H1 (cell line): ENCODE measurements around the gene BBS9. TPM values are rescaled to one million over a fixed set of nuclear protein-coding genes. Genes with fewer than 3 reads are reported as not detected.

ENCODE experiments used
- CTCF ChIA-PET: fragments of 300-600 bp; sonication (Branson Sonifier 250); formaldehyde crosslinking; loops from one replicate; lab custom pipeline; 2021; ENCODE audit not compliant: partially characterized antibody; lab: Charles Lee
- POLR2A ChIA-PET: fragments of 300-600 bp; sonication (Branson Sonifier 250); formaldehyde crosslinking; loops from one replicate; lab custom pipeline; 2021; ENCODE audit warnings: inconsistent platforms; ENCODE audit not compliant: partially characterized antibody; lab: Charles Lee
- DNase-seq, 2 experiments: peaks; one replicate each; pipeline versions ENCODE4 v3.0.0 to v3.0.0-alpha.2; 2010 to 2022; ENCODE audit warnings: low spot score in 2 of 2, low read depth in 1 of 2, mixed read lengths in 1 of 2
- FAIRE-seq: peaks from 2 replicates; lab custom pipeline; 2011; peaks lifted over from hg19 to GRCh38; lab: Jason Lieb, UNC
- H2AFZ ChIP-seq: 2 replicates; pipeline ENCODE4 v1.8.1; 2012; ENCODE audit warnings: low read length, inconsistent platforms
- H2AK5ac ChIP-seq: 2 replicates; pipeline ENCODE4 v1.6.1; 2013; ENCODE audit warnings: low read depth, low read length
- H2BK120ac ChIP-seq: replicated peaks from 2 replicates; pipeline ENCODE3; 2013; ENCODE audit warnings: low read depth, low read length, inconsistent platforms
- H2BK12ac ChIP-seq: 2 replicates; pipeline ENCODE4 v1.6.1; 2013; ENCODE audit warnings: low read depth, low read length
- H2BK15ac ChIP-seq: 2 replicates; pipeline ENCODE4 v1.6.1; 2013; ENCODE audit warnings: low read length
- H2BK20ac ChIP-seq: 2 replicates; pipeline ENCODE4 v1.6.1; 2013; ENCODE audit warnings: low read length
- H2BK5ac ChIP-seq: 2 replicates; pipeline ENCODE4 v1.6.1; 2013; ENCODE audit warnings: low read depth, low read length
- H3K14ac ChIP-seq: 2 replicates; pipeline ENCODE4 v1.6.1; 2013; ENCODE audit warnings: inconsistent platforms; ENCODE audit not compliant: insufficient read length
- H3K18ac ChIP-seq: 2 replicates; pipeline ENCODE4 v1.6.1; 2013; ENCODE audit warnings: low read length; ENCODE audit errors: extremely low read depth
- H3K23ac ChIP-seq: 2 replicates; pipeline ENCODE4 v1.6.1; 2013; ENCODE audit warnings: inconsistent platforms; ENCODE audit not compliant: insufficient read length
- H3K23me2 ChIP-seq: 2 replicates; pipeline ENCODE4 v1.6.1; 2013; ENCODE audit warnings: low read depth, low read length
- H3K27ac ChIP-seq: 2 replicates; pipeline ENCODE4 v1.6.1; 2011; ENCODE audit warnings: low read depth, low read length, inconsistent platforms
- H3K27me3 ChIP-seq, 4 experiments: replicated peaks in 1 of 4; 1 replicate in 1 of 4; 2 replicates in 3 of 4; pipeline versions ENCODE4 v1.6.1 to v1.8.1; 2011 to 2013; ENCODE audit warnings: low read length in 3 of 4, mild to moderate bottlenecking in 3 of 4, inconsistent platforms in 2 of 4, mixed read lengths in 2 of 4, moderate library complexity in 1 of 4; ENCODE audit not compliant: control insufficient read depth in 3 of 4, insufficient read depth in 3 of 4; ENCODE audit errors: extremely low read depth in 1 of 4
- H3K36me3 ChIP-seq, 4 experiments: 2 replicates each; pipeline versions ENCODE4 v1.6.1 to v1.8.1; 2011 to 2013; ENCODE audit warnings: mild to moderate bottlenecking in 4 of 4, low read length in 3 of 4, moderate library complexity in 2 of 4, control low read depth in 1 of 4, inconsistent platforms in 1 of 4; ENCODE audit not compliant: insufficient read depth in 4 of 4, control insufficient read depth in 2 of 4
- H3K4ac ChIP-seq: replicated peaks from 2 replicates; pipeline ENCODE3; 2013; ENCODE audit warnings: low read length, low read depth, mixed read lengths, inconsistent platforms; ENCODE audit not compliant: insufficient read length
- H3K4me1 ChIP-seq, 4 experiments: replicated peaks in 1 of 4; 1 replicate in 1 of 4; 2 replicates in 3 of 4; pipeline versions ENCODE4 v1.6.1 to v1.8.1; 2011 to 2013; ENCODE audit warnings: low read length in 3 of 4, inconsistent platforms in 2 of 4, mixed read lengths in 1 of 4; ENCODE audit not compliant: insufficient read depth in 4 of 4, control insufficient read depth in 3 of 4
- H3K4me2 ChIP-seq, 2 experiments: 2 replicates each; pipeline versions ENCODE4 v1.6.1 to v1.8.1; 2011 to 2013; ENCODE audit warnings: low read depth in 2 of 2, low read length in 2 of 2, control low read depth in 1 of 2, inconsistent platforms in 1 of 2, mild to moderate bottlenecking in 1 of 2; ENCODE audit not compliant: insufficient read depth in 1 of 2
- H3K4me3 ChIP-seq, 4 experiments: fragments of 200-600, 300-600 bp in 1 of 4; sonication (generic), shearing (Covaris generic), sonication (Bioruptor Twin) in 1 of 4; 2 replicates each; pipeline versions ENCODE4 v1.5.1 to v1.8.1; 2011 to 2016; ENCODE audit warnings: low read length in 4 of 4, low read depth in 3 of 4, control low read depth in 2 of 4, inconsistent platforms in 2 of 4, mild to moderate bottlenecking in 2 of 4, mixed read lengths in 1 of 4, moderate library complexity in 1 of 4; ENCODE audit not compliant: insufficient read depth in 2 of 4; ENCODE audit errors: extremely low read depth in 1 of 4
- H3K56ac ChIP-seq: replicated peaks from 2 replicates; pipeline ENCODE3; 2013; ENCODE audit warnings: low read depth, mild to moderate bottlenecking, mixed read lengths, low read length, inconsistent platforms; ENCODE audit not compliant: insufficient read length
- H3K79me1 ChIP-seq: 2 replicates; pipeline ENCODE4 v1.6.1; 2013; ENCODE audit warnings: low read depth, low read length, control low read depth
- H3K79me2 ChIP-seq, 2 experiments: 2 replicates each; pipeline versions ENCODE4 v1.6.1 to v1.8.1; 2012 to 2013; ENCODE audit warnings: low read length in 2 of 2, mild to moderate bottlenecking in 2 of 2, inconsistent platforms in 1 of 2; ENCODE audit not compliant: insufficient read depth in 2 of 2, control insufficient read depth in 1 of 2
- H3K9ac ChIP-seq, 4 experiments: replicated peaks in 1 of 4; 1 replicate in 1 of 4; 2 replicates in 3 of 4; pipeline versions ENCODE4 v1.6.1 to v1.8.1; 2011 to 2013; ENCODE audit warnings: low read depth in 3 of 4, low read length in 3 of 4, control low read depth in 2 of 4, mild to moderate bottlenecking in 2 of 4, moderate library complexity in 2 of 4, inconsistent platforms in 1 of 4; ENCODE audit errors: extremely low read depth in 1 of 4
- H3K9me3 ChIP-seq, 2 experiments: 2 replicates each; pipeline versions ENCODE4 v1.6.1 to v1.8.1; 2012 to 2013; ENCODE audit warnings: mild to moderate bottlenecking in 2 of 2, moderate library complexity in 2 of 2, control low read depth in 1 of 2, inconsistent platforms in 1 of 2, low read depth in 1 of 2, low read length in 1 of 2, mixed read lengths in 1 of 2; ENCODE audit not compliant: insufficient read depth in 2 of 2
- H4K20me1 ChIP-seq, 2 experiments: replicated peaks in 1 of 2; 2 replicates each; pipeline versions ENCODE3 to v1.8.1; 2011 to 2013; ENCODE audit warnings: inconsistent platforms in 2 of 2, low read length in 2 of 2, mild to moderate bottlenecking in 1 of 2; ENCODE audit not compliant: insufficient read depth in 2 of 2, control insufficient read depth in 1 of 2
- H4K5ac ChIP-seq: 2 replicates; pipeline ENCODE4 v1.6.1; 2013; ENCODE audit warnings: low read length, low read depth, mixed read lengths, inconsistent platforms; ENCODE audit not compliant: insufficient read length
- H4K8ac ChIP-seq: 2 replicates; pipeline ENCODE4 v1.8.0; 2013; ENCODE audit warnings: mild to moderate bottlenecking, moderate library complexity, low read length, inconsistent platforms; ENCODE audit not compliant: insufficient read depth; ENCODE audit errors: extremely low read depth
- H4K91ac ChIP-seq: replicated peaks from 2 replicates; pipeline ENCODE3; 2013; ENCODE audit warnings: low read length, mixed read lengths, inconsistent platforms; ENCODE audit not compliant: insufficient read length
- CEBPB ChIP-seq: IDR thresholded peaks from 2 replicates; pipeline ENCODE4 v1.6.1; 2012; ENCODE audit warnings: low read depth, low read length
- CHD1 ChIP-seq: IDR thresholded peaks from 2 replicates; pipeline ENCODE4 v1.6.1; 2012; ENCODE audit warnings: low read depth, low read length, improper control_type of control experiment
- CREB1 ChIP-seq: IDR thresholded peaks from 2 replicates; pipeline ENCODE4 v1.6.1; 2012; ENCODE audit warnings: inconsistent platforms
- EGR1 ChIP-seq: IDR thresholded peaks from 2 replicates; pipeline ENCODE4 v1.6.1; 2011; ENCODE audit warnings: low read depth, low read length, borderline replicate concordance
- KDM5A ChIP-seq: fragments of 200-600 bp; IDR thresholded peaks from 2 replicates; pipeline ENCODE4 v1.7.1; 2012; ENCODE audit warnings: mild to moderate bottlenecking, low read length, inconsistent platforms, mixed read lengths
- NANOG ChIP-seq: IDR thresholded peaks from 2 replicates; pipeline ENCODE4 v1.6.1; 2011; ENCODE audit warnings: low read length, low read depth, mild to moderate bottlenecking, inconsistent platforms; ENCODE audit not compliant: insufficient read depth, poor library complexity, severe bottlenecking
- POU5F1 ChIP-seq: IDR thresholded peaks from 2 replicates; pipeline ENCODE4 v1.6.1; 2011; ENCODE audit warnings: low read depth, mild to moderate bottlenecking, low read length, moderate library complexity
- RFX5 ChIP-seq: IDR thresholded peaks from 2 replicates; pipeline ENCODE4 v1.6.1; 2011; ENCODE audit warnings: low read depth, low read length, improper control_type of control experiment, borderline replicate concordance
- SIN3A ChIP-seq, 2 experiments: IDR thresholded peaks in 1 of 2; conservative IDR thresholded peaks in 1 of 2; 2 replicates each; pipeline ENCODE4 v1.6.1; 2011 to 2012; ENCODE audit warnings: low read length in 2 of 2, improper control_type of control experiment in 1 of 2, low read depth in 1 of 2, mild to moderate bottlenecking in 1 of 2
- WGBS, 2 experiments: shearing (Covaris generic) in 1 of 2; methylation state at CpG; one replicate each; pipeline versions ENCODE4 v1.1.6 to v1.1.7; 2013 to 2015; ENCODE audit warnings: low lambda C conversion rate in 2 of 2, mixed read lengths in 2 of 2, inconsistent platforms in 1 of 2, low coverage in 1 of 2, missing lambda C conversion rate in 1 of 2; ENCODE audit not compliant: insufficient replicate concordance in 2 of 2, insufficient coverage in 1 of 2, insufficient read length in 1 of 2; ENCODE audit errors: extremely low coverage in 1 of 2, missing lambda C conversion rate in 1 of 2; 5-methylcytosine and 5-hydroxymethylcytosine counted together
- polyA plus RNA-seq, 7 experiments: library from polyadenylated mRNA; depleted of rRNA in 3 of 7; stranded (reverse) in 5 of 7; unstranded in 2 of 7; fragments of >200 nt in 5 of 7; fragments of 200-250 nt in 2 of 7; gene quantifications; 1 replicate in 5 of 7; 2 replicates in 1 of 7; 4 replicates in 1 of 7; pipeline versions ENCODE4 v1.2.1 to v1.2.3, GENCODE V29; 2011 to 2013; ENCODE audit warnings: missing spikeins in 2 of 7, mixed read lengths in 2 of 7
- total RNA-seq: library from RNA; stranded (reverse); fragmentation: NEBNext Ultra II Directional; extraction: Animal tissue kit (Norgen Biotek cat#: 25700); gene quantifications from 2 replicates; pipeline ENCODE4 v1.2.1, GENCODE V29; 2021
- TF ChIP-seq, protein P1 (sequence below), 3 experiments: IDR thresholded peaks; 1 replicate in 2 of 3; 2 replicates in 1 of 3; pipeline versions ENCODE4 v1.5.1 to v1.6.1; 2011; ENCODE audit warnings: low read length in 3 of 3, mild to moderate bottlenecking in 3 of 3, inconsistent platforms in 2 of 3, low read depth in 1 of 3, moderate library complexity in 1 of 3; ENCODE audit not compliant: insufficient read depth in 1 of 3; ENCODE audit errors: control extremely low read depth in 1 of 3
- TF ChIP-seq, protein P2 (sequence below): IDR thresholded peaks from 2 replicates; pipeline ENCODE4 v1.6.1; 2012; ENCODE audit warnings: low read length, inconsistent platforms

BBS9 gene
- total and polyA plus RNA-seq, 2 of the 8 experiments (the other 6 are each of a cell fraction or from before 2014, with no cell fraction given) = 22.3 to 37.0 TPM

DNA sequence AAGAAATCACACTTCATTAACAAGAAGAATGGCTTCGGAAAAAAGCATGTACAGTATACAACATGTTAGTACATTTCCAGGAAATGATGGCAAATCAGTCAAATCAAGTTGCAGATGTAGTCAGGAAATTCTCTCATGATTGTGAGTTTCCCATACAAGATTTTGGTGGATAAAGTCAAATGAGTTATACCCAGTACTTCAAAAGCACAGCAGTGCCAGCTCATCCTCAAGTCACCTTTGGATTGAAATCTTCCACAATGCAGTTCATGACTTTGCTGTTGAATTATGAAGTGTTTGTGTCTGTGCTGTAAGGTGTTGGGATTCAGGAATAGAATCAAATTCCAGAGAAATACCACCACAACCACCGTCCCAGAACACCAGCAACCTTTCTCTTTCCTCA is 474.7 kb downstream of the BBS9 start:
- no peak overlapping the region for H2BK15ac ChIP-seq
- H3K4me1 ChIP-seq = no peaks in the 10 kb centered on the region; a peak in 1 of 7 replicates
- no peaks in the 10 kb centered on the region for H3K36me3 ChIP-seq
- no peak overlapping the region for H4K5ac ChIP-seq
- H2AK5ac ChIP-seq = no peak overlapping the region
- H2BK12ac ChIP-seq = no peak overlapping the region
- no peak overlapping the region for H3K4ac ChIP-seq
- H3K27ac ChIP-seq = no peak overlapping the region
- no peaks in the 10 kb centered on the region for H3K79me1 ChIP-seq
- no peak overlapping the region for H3K18ac ChIP-seq
- no peaks in the 10 kb centered on the region for H3K23me2 ChIP-seq
- ChIA-PET POLR2A (no interaction called here), CTCF (no interaction called here)
- no peak for FAIRE-seq
- H3K27me3 ChIP-seq = no peaks in the 10 kb centered on the region
- H2BK120ac ChIP-seq = no peak overlapping the region
- H4K91ac ChIP-seq = no peak overlapping the region
- 96% methylated on average over 2 of the region's 2 CpGs; no CpG with 5 or more reads in 1 of the 2 experiments for WGBS, 2 experiments
- H3K4me3 ChIP-seq = no peak overlapping the region
- H4K20me1 ChIP-seq = no peaks in the 10 kb centered on the region
- no peaks in the 10 kb centered on the region for H3K79me2 ChIP-seq
- H3K23ac ChIP-seq = no peak overlapping the region
- no peaks in the 10 kb centered on the region for H3K9me3 ChIP-seq
- H2BK5ac ChIP-seq = no peak overlapping the region
- H3K4me2 ChIP-seq = no peak overlapping the region
- no peak overlapping the region for H2BK20ac ChIP-seq
- no peak overlapping the region for H4K8ac ChIP-seq
- H2AFZ ChIP-seq = no peak overlapping the region
- DNase-seq = no peak
- no peak overlapping the region for H3K9ac ChIP-seq
- no peak overlapping the region for H3K56ac ChIP-seq
- H3K14ac ChIP-seq = no peak overlapping the region
- TF ChIP-seq, protein P1, sequence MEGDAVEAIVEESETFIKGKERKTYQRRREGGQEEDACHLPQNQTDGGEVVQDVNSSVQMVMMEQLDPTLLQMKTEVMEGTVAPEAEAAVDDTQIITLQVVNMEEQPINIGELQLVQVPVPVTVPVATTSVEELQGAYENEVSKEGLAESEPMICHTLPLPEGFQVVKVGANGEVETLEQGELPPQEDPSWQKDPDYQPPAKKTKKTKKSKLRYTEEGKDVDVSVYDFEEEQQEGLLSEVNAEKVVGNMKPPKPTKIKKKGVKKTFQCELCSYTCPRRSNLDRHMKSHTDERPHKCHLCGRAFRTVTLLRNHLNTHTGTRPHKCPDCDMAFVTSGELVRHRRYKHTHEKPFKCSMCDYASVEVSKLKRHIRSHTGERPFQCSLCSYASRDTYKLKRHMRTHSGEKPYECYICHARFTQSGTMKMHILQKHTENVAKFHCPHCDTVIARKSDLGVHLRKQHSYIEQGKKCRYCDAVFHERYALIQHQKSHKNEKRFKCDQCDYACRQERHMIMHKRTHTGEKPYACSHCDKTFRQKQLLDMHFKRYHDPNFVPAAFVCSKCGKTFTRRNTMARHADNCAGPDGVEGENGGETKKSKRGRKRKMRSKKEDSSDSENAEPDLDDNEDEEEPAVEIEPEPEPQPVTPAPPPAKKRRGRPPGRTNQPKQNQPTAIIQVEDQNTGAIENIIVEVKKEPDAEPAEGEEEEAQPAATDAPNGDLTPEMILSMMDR (IDR thresholded peaks at IDR 0.05; ENCODE audit: control extremely low read depth in 1 of 3, insufficient read depth in 1 of 3, low read depth in 1 of 3, low read length in 3 of 3) = no peak
- TF ChIP-seq, protein P2, sequence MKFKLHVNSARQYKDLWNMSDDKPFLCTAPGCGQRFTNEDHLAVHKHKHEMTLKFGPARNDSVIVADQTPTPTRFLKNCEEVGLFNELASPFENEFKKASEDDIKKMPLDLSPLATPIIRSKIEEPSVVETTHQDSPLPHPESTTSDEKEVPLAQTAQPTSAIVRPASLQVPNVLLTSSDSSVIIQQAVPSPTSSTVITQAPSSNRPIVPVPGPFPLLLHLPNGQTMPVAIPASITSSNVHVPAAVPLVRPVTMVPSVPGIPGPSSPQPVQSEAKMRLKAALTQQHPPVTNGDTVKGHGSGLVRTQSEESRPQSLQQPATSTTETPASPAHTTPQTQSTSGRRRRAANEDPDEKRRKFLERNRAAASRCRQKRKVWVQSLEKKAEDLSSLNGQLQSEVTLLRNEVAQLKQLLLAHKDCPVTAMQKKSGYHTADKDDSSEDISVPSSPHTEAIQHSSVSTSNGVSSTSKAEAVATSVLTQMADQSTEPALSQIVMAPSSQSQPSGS = no peak
- TF ChIP-seq EGR1 (no peak), POU5F1 (no peak), CEBPB (no peak), CREB1 (no peak), NANOG (no peak), RFX5 (no peak), SIN3A (conservative IDR thresholded peaks at IDR 0.05 in 1 of 2, IDR thresholded peaks at IDR 0.05 in 1 of 2; ENCODE audit: low read depth in 1 of 2, low read length in 2 of 2) (no peak), CHD1 (no peak), KDM5A (no peak)
